Esophagus muscularis mucosa (tissue), 4 donors: ENCODE measurements around the gene POTEC.
"Not testable (repeated sequence)": the region's sequence is repeated elsewhere in the genome, so short reads cannot be mapped to it uniquely, and the experiment has no call there.

ENCODE experiments used
- CTCF ChIP-seq, 3 experiments: fragments of 200-600 bp in 2 of 3; fragments of 450-650 bp in 1 of 3; sonication (generic) in 2 of 3; IDR thresholded peaks; one replicate each; pipeline ENCODE4 v1.5.1; 2017 to 2019; ENCODE audit warnings: antibody characterized with exemption in 3 of 3, mild to moderate bottlenecking in 2 of 3, moderate library complexity in 1 of 3
- EP300 ChIP-seq: sonication (generic); formaldehyde crosslinking; IDR thresholded peaks from one replicate; pipeline ENCODE4 v1.6.1; 2017; ENCODE audit warnings: antibody characterized with exemption
- POLR2A ChIP-seq: fragments of 450-650 bp; IDR thresholded peaks from one replicate; pipeline ENCODE4 v1.6.1; 2017; ENCODE audit warnings: antibody characterized with exemption, moderate library complexity, mild to moderate bottlenecking, low read depth
- POLR2AphosphoS5 ChIP-seq, 2 donors: sonication (generic); formaldehyde crosslinking; IDR thresholded peaks; one replicate each; pipeline ENCODE4 v1.6.1; 2017; ENCODE audit warnings: antibody characterized with exemption in 2 of 2

GRCh38 chr18:14473250-14474006 is 70.0 kb downstream of the POTEC start:
- TF ChIP-seq POLR2AphosphoS5 (IDR thresholded peaks at IDR 0.05); CTCF (IDR thresholded peaks at IDR 0.05); POLR2A; EP300: not testable (repeated sequence)
